MV-4-11 (cell line): ENCODE results near the gene LDB3.
A peak's percentile ranks its signal among the peaks of the same experiment; 100 is the strongest.

ENCODE experiments used
- DNase-seq: peaks from one replicate; lab custom pipeline; 2025; lab: John Stamatoyannopoulos, UW

Gene LDB3

DNA sequence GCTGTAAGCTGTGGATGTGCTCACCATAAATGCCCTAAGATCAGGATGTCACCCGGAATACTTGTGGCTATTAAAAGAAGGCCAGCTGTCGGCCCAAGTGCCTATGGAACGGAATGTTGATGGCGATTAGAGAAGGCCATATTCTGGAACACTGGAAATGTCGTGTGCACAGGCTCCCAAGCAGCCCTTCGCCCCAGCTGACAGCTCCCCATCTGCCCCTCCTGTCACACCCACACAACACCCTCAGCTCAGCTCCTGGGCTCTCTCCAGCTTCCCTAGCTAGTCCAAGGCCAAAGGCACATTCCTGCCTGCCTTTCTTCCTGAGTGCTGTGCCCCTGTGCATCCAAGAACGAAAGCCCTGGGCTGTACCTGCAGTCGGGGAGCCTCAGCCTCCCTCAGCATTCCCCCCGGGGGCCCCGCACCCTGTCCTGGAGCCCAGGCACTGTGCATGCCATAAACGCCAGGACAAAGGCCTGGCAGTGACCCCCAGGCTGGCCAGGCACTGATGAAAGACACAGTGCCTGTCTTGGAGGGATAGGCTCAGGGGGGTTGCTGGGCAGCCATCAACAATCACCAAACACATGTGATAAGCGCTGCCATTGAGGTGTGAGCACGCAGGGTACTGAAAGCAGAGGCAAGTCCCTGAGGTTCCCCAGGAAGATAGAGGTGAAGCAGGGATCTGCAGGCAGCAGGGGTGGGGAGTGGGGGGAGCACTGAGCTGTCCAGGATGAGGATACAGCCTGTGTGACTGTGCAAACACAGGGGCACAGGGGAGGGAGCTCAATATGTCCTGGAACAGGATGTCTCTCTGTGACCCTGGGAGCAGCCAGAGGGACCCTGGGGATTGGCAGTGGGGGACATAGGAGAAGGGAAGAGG is 3.7 kb upstream of the LDB3 start:
- DNase-seq, result no peak

DNA sequence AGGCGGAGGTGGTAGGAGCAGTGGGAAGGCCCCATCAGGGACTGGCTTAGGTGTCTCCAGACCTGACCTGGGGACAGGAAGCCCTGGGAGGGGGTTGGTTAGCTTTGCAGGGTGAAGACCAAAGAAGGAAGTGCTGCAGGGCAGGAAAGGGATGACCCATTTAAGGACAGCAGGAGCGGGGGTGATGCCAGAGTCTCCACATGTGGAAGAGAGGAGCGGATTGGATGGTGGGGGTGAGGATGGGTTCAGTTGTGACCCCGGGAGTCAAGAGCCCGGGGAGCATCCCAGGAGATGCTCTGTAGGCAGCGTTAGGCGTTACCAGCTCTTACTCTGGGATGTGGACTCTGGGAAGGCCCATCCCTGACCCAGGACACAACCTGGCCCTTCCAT is 3.1 kb upstream of the LDB3 start:
- no peak for DNase-seq

DNA sequence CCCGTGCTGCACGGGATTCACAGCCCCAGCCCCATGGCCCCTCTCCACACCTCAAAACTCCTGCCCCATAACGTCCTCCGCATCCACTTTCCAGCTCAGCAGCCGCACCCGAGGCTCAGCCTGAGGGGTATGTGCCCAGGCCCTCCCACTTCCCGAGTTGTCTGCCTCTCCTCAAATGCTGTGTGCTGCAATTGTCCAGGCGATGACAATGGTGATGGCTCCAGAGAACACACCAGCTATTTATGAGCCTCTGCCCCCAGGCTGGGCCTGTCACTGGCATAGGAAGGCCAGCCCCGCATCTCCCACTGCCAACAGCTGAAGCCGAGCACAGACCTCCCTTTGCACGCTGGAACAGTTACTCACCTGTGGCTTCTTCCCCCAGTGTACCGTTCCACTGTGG is 2.4 kb upstream of the LDB3 start:
- no peak for DNase-seq

DNA sequence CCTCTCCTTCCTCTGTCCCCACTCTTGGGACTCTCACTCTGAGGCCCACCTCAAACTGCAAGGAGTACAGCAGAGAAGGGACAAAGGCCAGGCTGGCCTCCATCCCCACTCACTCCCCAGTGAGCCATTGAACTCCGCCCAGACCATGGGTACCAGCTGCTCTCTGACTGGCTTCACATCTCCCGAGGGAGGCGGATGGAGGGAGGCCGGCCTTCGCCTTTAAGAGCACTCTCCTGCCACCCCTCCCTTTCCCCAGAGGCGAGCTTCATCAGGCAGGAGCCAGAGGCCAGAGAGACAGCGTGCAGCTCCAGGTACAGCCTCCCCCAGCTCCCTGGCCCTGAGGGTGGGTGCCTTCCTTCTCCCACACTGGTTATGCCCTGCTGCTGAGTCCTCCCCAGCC is 1.8 kb upstream of the LDB3 start:
- no peak for DNase-seq

DNA sequence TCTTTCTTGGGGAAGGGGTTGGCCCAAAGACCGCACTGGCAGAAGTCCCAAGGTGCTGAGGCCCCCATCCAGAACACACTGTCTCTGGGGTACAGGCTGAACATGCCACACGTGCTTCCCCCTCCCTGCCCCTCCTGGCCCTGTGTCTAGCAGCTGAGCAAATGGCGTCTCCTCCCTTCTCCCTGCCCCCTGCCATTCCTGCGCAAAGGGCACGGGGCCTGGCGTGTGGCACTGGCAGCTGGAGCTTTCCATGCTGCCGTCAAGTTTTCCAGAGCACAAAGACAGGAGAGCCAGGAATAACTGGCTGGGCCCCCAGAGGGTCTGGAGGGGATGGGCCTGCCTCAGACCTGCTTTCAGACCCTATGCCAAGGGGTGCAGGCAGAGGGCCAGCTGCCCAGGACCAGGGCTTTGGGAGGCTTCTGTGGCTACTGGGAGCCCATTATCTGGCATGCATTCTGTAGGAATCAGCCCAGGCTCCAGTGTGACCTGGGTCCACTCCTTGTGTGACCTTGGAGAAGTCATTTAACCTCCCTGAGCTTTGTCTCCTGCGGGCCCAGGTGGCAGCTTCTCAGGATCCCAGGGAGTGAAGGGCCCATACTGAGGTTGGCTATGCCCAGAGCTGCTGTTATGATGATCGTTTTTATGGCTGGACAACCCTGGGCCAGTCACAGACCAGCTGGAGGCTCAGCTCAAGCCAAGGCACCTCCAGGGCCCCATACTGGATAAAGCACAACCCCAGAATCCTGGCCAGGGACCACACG is 710 bp upstream of the LDB3 start:
- no peak for DNase-seq

DNA sequence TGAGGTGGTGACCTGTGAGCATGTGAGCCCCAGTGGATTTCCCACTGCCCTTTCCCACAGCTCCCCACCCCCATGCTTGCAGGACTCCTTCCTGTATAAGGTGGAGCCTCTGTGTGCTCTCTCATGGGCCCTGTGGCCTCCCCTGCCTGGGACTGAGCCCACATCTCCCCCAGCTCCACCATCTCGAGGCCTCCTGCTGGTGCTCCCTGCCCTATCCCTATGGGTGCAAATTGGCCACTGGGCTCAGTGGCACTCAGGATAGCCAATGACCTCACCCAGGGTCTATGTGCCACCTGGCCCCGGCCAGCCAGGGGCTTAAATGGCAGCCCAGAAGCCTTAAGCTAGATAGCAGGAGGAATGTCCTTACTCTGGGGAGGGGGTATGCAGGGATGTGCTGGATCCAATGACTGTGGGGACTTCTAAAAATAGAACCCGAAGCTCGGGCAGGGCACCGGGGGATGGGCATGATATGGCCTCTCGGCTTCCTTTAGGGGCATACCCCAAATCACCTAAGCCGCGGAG is 2.0 kb downstream of the LDB3 start:
- no peak for DNase-seq

DNA sequence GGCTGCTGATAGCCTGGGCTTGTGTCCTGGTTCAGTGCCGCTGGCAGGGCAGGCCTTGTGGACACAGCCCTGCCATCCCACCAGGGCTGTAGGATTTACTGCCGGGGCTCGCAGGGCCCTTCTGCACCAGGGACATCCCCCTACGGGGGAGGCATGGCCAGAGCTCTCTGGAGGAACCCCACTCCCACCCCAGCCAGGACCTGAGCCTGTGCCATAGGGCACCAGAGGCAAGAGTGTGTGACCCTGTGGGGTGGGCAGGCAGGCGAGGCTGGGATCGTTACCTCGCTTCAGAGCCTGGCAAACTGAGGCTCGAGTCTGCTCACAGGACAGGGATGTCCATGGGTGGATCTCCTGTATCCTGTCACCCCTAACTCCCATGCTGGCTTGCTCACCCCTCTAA is 2.6 kb downstream of the LDB3 start:
- DNase-seq, result no peak

DNA sequence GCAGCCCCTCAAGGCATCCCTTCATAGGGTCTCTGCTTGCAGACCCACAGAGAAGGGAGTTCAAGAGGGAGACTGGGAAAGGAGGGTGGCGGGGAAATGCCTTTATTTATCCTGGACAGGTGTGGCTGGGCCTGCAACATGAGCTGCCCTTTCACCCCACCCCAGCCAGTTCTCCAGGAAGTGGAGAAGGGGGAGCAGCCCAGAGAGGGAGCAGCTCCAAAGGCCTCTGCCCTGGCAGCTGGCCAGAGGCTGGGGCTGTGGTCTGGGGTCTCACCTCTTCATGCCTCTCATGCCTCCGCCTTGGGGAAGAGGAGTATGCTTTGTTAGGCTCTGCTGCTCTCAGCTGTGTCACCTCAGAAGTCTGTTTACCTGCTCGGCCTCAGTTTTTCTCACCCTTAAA is 3.1 kb downstream of the LDB3 start:
- DNase-seq, result no peak

DNA sequence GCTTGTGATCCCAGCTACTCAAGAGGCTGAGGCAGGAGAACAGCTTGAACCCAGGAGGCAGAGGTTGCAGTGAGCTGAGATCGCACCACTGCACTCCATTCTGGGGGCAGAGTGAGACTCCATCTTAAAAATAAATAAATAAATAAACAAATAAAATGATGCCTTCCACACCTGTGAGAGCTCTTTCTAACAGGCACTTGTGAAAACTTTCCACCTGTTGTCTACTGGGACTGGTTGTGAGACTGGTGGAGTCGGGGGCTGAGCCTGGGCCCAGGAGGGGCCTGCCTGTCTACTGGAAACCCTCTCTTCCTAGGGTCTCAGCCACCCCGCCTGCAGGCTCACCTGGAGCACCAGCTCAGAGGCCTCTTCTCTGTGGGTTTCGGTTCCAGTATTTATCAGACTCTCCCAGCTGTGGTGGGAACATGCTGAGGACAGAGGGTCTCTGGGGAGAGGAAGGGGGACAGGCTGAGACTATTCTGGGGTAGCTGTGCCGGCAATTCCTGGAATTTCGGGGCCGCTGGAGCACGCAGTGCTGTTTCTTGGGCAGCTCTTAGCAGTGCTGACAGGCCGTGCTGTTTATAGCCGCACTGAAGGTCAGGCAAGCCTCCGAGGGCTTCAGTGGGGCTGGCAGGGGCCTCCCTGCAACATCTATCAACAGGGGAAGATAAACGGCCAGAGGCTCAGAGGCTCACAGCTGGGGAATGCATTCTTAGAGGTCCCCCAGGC is 3.8 kb downstream of the LDB3 start:
- no peak for DNase-seq

DNA sequence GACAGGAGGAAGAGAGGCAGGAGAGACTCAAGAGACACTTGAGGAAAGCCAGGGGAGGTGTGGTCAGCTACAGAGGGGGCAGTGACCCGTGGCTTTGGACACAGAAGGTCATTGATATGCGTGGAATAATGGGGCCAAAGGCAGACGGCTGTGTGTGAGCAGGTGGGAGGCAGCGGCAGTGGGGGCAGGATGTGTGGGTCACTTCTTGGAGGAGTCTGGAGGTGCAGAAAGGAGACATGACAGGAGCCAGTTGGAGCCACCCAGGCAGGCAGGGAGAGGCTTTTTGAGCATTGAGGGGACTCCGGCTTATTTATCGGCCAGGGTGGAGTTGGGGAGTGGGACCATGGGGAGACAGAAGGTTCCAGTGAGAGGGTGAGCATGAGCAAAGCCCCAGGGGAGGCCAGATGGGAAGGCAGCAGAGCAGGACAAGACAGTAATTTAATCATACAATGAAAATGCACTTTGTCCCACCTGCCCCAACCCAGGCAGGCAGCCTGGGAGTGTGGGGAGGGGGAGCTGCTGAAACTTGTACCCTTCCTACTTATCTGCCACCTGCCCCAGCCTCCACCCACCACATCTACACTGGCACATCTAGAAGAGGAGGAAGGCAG is 5.0 kb downstream of the LDB3 start:
- DNase-seq, result no peak

DNA sequence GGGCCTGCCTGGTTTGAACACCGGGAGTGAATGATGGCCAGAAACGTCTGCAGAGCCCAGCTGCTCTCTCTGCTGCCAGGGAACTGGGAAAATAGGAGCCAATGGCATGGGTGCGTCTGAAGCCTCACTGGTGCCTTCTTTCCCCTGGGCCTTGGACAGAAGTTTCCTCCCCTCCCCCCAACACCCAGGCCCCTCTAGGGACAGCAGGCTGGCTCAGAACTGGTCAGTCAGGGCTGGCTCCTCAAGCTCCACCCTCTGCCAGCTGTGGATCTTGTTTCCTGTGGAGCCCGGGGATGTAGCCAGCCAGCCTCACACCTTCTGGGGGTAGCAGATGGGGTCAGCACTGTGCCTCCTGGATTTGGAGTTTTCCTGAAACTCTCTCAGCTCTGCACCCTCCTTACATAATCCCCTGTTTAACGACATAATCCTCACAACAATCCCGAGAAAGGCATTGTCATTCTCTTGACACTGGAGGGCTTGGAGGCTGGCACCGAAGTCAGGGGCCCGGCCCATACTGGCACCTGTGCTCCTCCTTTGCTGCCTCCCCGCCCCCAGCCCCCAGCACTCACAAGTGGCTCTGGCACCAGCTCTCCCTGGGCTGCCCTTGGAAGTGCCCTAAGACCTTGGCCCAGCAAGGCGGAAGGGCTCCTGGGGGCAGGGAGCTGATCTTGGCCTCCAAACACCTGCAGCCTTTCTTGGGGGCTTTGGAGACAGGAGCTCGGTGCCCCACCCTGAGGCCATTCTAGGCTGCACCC is 5.7 kb downstream of the LDB3 start:
- DNase-seq, result no peak

DNA sequence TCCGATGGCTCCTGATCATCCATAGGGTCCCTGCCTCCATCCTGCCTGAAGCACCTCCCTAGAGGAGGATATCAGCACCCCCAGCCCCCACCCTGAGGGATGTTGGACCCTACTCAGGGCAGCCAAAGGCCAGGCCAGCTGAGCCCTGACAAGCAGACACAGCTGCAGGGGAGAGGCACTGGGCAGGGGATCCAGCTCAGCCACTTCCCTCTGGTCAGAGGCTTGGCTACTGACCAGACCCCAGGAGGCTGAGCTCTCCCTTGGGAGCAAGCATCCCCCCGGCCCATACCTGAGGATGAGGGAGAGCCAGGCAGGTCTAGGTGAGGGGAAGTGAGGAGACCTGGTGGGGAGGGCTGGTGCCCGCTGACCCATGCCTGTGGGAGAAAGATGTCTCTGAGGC is 6.6 kb downstream of the LDB3 start:
- no peak for DNase-seq

DNA sequence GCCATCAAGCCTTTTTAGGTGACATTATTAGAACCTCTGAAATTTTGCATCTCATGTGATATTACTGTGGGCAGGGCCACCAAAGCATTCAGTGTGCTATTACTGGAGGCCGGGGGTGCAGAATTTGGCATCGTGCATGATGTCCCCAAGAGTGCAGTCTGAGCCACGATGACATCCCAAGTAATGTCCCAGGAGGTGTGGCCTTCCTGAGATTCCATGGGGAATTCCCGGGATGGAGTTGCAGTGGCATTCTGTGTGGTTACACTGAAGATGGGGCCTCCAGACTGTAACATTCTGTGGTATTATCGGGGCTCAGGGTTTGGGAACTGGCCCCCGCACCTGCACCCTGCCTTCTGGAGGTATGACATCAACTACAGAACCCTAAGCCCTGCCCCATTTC is 9.1 kb downstream of the LDB3 start:
- DNase-seq, result no peak

DNA sequence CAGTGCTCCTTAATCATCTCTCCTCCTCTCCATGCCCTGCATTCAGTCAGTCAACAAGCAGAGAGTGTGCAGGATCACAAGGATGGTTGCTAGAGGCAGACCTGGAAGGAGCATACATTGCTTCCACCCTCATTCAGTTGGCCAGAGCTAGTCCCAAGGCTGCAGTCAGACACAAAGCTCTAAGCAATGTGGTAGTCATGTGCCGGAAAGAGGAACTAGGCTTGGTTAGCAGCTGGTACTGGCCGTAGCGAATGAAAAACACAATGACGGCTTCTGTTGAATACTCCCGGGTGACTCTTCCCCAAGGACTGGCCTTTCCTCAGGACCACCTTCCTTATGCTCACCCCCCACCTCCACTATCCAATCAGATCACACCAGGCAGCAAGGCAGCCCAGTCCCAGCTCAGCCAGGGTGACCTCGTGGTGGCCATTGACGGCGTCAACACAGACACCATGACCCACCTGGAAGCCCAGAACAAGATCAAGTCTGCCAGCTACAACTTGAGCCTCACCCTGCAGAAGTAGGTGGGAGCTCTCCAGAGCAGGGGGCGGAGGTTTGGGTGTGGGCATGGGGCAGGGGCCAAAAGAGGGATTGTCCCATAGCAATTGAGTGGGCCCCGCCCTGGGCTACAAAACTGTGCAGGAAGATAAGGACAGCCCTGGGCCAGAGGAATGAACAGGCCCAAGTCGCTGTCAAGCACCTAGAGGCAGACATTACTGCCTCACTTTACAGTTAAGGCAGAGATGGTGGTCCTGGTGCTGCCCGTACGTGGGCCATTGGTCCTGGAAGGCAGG is 10.9 kb downstream of the LDB3 start:
- DNase-seq, result peak; percentile 81

DNA sequence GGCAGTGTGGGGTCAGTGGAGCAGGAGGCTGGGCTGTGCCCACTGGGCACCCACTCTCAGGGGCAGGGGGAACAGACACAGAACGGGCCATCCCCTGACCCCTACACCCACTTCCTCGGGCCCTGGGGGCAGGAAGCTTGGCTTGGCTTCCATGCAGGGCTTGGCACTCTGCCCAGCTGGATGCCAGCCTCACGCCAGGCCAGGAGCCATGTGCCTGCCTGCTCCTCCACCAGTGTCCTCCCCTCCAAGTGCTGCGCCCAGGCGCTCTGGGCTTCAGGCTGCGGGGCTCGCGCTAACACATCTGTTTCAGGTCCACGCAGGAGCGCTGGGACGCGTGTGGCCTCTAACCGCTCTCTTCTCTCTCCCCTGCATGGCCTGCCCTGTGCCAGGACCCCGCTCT is 12.7 kb downstream of the LDB3 start:
- no peak for DNase-seq

DNA sequence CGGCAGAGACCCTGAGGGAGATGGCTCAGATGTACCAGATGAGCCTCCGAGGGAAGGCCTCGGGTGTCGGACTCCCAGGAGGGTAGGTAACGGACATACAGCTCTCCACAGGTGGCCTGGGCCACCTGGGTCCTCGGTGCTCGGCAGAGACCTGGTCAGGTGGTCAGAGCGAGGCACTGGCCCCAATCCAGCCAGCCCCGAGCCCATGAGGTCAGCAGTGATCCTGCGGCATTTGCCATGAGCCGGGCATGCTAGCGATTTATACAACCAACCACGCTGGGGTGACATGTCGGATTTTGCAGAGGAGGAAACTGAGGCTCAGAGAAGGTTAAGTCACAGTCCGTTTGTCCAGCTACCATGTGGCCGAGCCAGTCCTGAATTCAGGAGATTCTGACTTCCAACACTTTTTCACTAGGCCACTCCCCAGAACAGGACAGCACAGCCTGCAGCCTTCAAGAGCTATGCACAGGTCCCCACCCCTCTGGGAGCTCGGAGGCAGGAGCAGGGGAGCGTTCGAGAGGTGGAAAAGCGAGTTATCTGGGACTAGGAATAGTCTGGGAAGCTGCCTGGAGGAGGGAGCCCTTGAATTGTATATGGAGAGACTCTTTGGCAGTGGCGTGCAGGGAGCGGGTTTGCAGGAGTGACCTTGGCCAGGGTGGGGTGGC is 13.5 kb downstream of the LDB3 start:
- no peak for DNase-seq

DNA sequence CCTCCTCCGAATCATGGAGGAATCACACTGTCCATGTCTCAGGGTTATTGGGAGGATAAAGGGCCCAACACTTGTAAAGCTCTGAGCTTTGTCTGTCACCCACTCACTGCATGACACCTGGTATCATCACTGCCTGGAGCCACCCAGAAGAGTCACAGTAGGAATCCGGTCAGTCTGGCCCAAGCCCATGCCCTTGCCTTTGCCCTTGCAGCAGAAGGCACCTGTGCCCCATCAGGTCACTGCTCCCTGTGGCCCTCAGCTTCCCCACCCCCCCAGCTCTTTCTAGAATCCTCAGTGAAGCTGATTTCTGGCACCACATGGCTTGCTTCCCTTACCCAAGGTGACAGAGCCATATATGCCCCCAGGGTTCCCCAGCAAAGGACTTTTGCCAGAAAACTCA is 14.4 kb downstream of the LDB3 start:
- no peak for DNase-seq

DNA sequence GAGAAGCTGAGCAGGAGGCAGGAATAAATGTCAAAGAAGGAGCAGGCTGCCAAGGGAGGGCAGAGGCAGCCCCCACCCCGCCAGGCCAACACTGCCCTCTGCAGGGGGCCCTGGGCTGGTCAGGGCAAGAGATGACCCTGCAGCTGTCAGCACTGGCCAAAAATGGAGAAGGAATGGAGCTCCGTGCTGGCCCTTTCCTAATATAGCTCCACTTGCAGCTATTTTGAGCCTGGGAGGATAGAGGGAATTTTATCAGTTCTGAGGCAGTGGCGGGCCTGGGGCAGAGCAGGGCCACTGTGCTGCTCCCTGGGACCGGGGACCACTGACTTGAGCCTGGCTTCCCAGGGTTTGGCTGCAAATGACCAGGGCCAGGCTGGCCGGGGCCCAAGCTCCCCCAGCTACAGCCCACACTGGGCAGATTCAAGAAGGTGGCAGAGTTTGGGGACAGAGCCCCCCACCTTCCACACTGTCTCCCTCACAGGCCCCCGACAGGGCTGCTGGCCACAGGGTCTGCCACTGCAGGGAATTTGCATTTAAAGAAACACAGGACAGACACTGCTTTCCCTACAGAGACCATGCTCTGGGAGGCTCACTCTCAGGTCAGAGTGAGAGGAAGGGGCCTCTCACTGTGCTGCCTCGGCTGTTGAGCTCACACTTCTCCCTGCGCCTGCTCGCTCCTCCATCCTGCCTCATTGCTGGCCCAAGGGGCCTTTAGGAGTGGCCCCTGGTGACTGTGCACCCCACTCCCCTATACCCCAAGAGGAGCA is 16.2 kb downstream of the LDB3 start:
- DNase-seq, result no peak

DNA sequence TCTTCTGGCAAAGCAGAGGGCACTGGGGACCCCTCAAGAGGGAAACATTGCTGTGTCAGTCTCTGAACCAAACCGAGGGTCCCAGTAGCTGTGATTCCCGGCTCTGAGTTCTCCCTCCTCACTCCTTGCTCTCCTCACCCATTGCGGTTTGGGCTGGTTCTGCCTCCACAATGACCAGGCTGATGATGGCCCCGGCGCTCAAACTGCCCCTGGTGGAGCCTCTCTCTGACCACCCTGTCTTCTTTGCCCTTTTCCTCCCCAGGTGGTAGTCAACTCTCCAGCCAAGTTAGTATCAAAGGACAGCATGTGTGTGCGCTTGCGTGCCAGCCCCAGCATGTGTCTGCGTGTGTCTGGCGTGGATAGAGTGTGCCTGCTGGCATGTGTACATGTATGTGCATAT is 17.1 kb downstream of the LDB3 start:
- no peak for DNase-seq
